22Rv1 (cell line): ENCODE results near the gene UNC5C.

Source experiments
- CTCF ChIP-seq: fragments of 450-650 bp; IDR thresholded peaks from 2 replicates; pipeline ENCODE4 v1.5.1; 2017; ENCODE audit warnings: mild to moderate bottlenecking
- ZFX ChIP-seq: fragments of 450-650 bp; IDR thresholded peaks from 2 replicates; pipeline ENCODE4 v1.6.1; 2017; ENCODE audit warnings: antibody characterized with exemption, borderline replicate concordance

DNA sequence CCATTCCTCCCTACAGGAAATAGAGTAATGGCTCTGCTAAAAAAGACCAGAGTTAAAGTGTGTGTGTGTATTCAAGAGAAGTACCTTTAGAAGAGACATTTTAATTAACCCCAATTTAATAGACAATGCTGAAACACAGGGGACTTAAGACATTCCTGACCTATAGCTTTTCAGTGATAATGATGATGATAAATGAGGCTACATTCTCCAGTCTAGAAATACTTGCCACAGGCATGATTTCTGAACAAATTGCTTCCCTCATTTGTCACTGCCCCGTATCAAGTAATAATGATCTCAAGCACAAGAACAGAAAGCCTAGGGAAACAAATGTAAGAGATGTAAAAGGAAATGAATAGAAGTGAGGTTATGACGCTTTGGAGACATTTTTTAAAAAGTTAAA lies 117.1 kb downstream of the UNC5C start:
- TF ChIP-seq CTCF (no peak), ZFX (no peak)
